MCF 10A (cell line): Measurements from ENCODE around the gene TMEM245. TPM values are rescaled to one million over a fixed set of nuclear protein-coding genes. Genes with fewer than 3 reads are reported as not detected.

Experiments used
- BruUV-seq: library from RNA; stranded (reverse); fragments of 400-500 nt; replicated peaks from 2 replicates; lab custom pipeline; 2021; lab: Mats Ljungman, UMichigan
- CTCF ChIA-PET: fragments of 300-600 bp; sonication (Branson Sonifier 250); formaldehyde crosslinking; extraction: SDS; loops from one replicate; lab custom pipeline; 2021; ENCODE audit warnings: antibody characterized with exemption, inconsistent platforms; lab: Yijun Ruan, JAX
- POLR2A ChIA-PET: fragments of 300-600, 350-650 bp; sonication (Branson Sonifier 250); formaldehyde crosslinking; extraction: SDS; loops from one replicate; lab custom pipeline; 2020; ENCODE audit warnings: antibody characterized with exemption, inconsistent platforms; lab: Yijun Ruan, JAX
- DNase-seq: peaks from one replicate; pipeline ENCODE4 v3.0.0-alpha.2; 2018; ENCODE audit not compliant: unreplicated experiment
- H3K27ac Mint-ChIP-seq: one replicate; pipeline ENCODE4 v1.8.0; 2022; ENCODE audit warnings: mild to moderate bottlenecking, low read depth, mixed read lengths; ENCODE audit not compliant: unreplicated experiment
- H3K27me3 Mint-ChIP-seq: one replicate; pipeline ENCODE4 v1.8.0; 2022; ENCODE audit warnings: mixed read lengths; ENCODE audit not compliant: insufficient read depth, unreplicated experiment
- H3K36me3 Mint-ChIP-seq: one replicate; pipeline ENCODE4 v1.8.0; 2022; ENCODE audit warnings: mild to moderate bottlenecking, moderate library complexity, mixed read lengths; ENCODE audit not compliant: insufficient read depth, unreplicated experiment
- H3K4me1 Mint-ChIP-seq: one replicate; pipeline ENCODE4 v1.8.0; 2022; ENCODE audit warnings: mixed read lengths; ENCODE audit not compliant: insufficient read depth, unreplicated experiment
- H3K4me3 Mint-ChIP-seq: one replicate; pipeline ENCODE4 v1.8.0; 2022; ENCODE audit warnings: mild to moderate bottlenecking, moderate library complexity, mixed read lengths; ENCODE audit not compliant: unreplicated experiment
- H3K9me3 Mint-ChIP-seq: one replicate; pipeline ENCODE4 v1.8.0; 2022; ENCODE audit warnings: mixed read lengths; ENCODE audit not compliant: unreplicated experiment
- intact Hi-C: fragments of 100-400 bp; cut with micrococcal nuclease; formaldehyde crosslinking; loops from 2 replicates; pipeline ENCODE4 v1.14.1; 2022
- total RNA-seq: library from RNA; stranded (reverse); gene quantifications from 2 replicates; pipeline ENCODE4 v1.2.3, GENCODE V29; 2022
- TF ChIP-seq, protein P1 (sequence below): fragments of 200-600 bp; IDR thresholded peaks from one replicate; pipeline ENCODE4 v1.8.0; 2022; ENCODE audit warnings: antibody characterized with exemption, mild to moderate bottlenecking; ENCODE audit not compliant: unreplicated experiment

Gene TMEM245
- total RNA-seq, 1 experiment from 2014 or later: 35.0 TPM

DNA sequence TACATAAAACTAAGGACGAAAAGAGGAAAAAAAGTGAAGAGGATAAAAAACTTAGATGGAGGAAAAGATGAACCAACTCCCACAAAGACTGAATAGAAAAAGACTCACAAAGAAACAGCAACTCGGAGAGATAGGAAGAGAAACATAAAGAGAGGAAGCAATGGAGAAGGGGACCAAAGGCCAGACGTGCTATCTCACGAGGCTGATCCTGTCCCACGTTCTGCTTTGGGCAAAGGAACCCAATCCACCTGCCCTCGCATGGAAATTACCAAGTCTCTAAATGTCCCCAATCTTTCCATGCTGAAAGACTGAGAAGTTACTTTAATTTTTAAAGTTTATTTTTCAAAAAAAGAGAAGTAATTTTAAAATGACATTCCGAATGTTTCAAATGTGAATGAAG, 36.6 kb downstream of the TMEM245 start:
- BruUV-seq: no TSS peak
- H3K36me3 Mint-ChIP-seq: peaks cover 58% of the 10 kb centered on the region
- peaks cover 16% of the 10 kb centered on the region for H3K4me1 Mint-ChIP-seq
- no peaks in the 10 kb centered on the region for H3K27me3 Mint-ChIP-seq
- ChIA-PET POLR2A (no interaction called here), CTCF (no interaction called here)
- TF ChIP-seq, protein P1, sequence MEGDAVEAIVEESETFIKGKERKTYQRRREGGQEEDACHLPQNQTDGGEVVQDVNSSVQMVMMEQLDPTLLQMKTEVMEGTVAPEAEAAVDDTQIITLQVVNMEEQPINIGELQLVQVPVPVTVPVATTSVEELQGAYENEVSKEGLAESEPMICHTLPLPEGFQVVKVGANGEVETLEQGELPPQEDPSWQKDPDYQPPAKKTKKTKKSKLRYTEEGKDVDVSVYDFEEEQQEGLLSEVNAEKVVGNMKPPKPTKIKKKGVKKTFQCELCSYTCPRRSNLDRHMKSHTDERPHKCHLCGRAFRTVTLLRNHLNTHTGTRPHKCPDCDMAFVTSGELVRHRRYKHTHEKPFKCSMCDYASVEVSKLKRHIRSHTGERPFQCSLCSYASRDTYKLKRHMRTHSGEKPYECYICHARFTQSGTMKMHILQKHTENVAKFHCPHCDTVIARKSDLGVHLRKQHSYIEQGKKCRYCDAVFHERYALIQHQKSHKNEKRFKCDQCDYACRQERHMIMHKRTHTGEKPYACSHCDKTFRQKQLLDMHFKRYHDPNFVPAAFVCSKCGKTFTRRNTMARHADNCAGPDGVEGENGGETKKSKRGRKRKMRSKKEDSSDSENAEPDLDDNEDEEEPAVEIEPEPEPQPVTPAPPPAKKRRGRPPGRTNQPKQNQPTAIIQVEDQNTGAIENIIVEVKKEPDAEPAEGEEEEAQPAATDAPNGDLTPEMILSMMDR: no peak
- H3K4me3 Mint-ChIP-seq: no peak overlapping the region
- H3K9me3 Mint-ChIP-seq: no peaks in the 10 kb centered on the region
- no peak overlapping the region for H3K27ac Mint-ChIP-seq
- DNase-seq: no peak
- intact Hi-C loops: no loop called here

DNA sequence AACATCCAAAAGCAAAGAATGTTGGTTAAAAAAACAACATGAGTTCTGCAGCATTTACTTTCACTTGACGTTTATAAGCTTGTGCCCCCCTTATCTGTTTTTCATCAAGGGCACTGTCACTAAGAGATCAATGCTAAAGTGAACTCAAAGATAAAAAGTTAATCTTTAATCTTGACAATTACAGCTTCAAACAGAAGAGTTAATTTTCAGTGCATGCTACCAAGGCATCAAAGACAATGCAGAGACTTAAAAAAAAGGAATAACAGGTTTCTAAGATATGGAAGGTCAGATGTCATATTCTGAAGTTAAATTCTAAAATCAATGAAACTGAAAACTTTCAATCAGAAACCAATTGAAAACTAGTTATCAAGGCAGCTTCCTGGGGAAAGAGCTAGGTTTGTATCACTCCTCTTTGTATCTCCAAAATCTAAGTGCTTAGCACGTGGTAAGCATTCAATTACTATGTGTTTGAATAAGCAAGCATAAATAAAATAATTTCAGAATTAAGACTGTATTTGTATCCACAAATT, 37.6 kb downstream of the TMEM245 start:
- Mint-ChIP-seq H3K36me3 (peaks cover 54% of the 10 kb centered on the region), H3K27ac (no peak overlapping the region), H3K4me1 (peaks cover 16% of the 10 kb centered on the region), H3K9me3 (no peaks in the 10 kb centered on the region), H3K4me3 (no peak overlapping the region), H3K27me3 (no peaks in the 10 kb centered on the region)
- intact Hi-C loops: no loop called here
- DNase-seq: no peak
- TF ChIP-seq, protein P1: no peak
- POLR2A ChIA-PET: interaction anchor here (1.1 to 1.2 kb wide), 2 partner anchors 37 to 154 kb away, joined by 3 to 6 read pairs; no protein-coding TSS in a partner anchor
- CTCF ChIA-PET: interaction anchor here (0.5 to 1.2 kb wide), 2 partner anchors 15 to 63 kb away, joined by 3 to 4 read pairs; no protein-coding TSS in a partner anchor
- no TSS peak for BruUV-seq

DNA sequence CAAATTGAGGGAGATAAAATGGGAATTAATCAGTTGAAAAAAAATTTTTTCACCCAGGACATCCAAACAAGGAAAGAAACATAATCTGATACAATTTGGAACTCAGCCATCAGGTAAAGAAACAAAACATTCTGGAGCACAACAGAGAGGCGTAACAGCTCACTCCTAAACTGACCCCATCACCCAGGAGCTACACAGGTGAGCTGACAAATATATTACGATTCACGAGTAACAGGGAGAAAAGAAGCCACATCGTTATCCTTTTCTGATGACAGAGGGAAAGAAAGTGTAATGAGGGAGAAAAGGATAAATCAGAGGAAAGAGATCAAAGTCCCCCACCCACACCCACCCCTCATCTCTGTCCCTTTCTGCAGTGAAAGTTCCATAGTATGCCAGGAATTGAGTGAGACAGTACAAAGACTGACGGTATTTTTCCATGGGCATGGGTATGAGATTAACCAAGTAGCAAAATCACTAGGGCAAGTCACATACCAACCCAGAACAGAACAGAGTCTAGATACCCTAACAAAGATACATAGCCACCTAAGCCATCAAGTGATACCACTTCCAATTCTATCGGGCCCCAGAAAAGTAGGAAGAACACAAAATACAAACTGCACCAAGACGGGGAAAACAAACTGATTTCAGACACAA, 45.4 kb downstream of the TMEM245 start:
- H3K4me3 Mint-ChIP-seq: no peak overlapping the region
- TF ChIP-seq, protein P1: no peak
- H3K27ac Mint-ChIP-seq: no peak overlapping the region
- no peaks in the 10 kb centered on the region for H3K27me3 Mint-ChIP-seq
- intact Hi-C loops: no loop called here
- no peaks in the 10 kb centered on the region for H3K9me3 Mint-ChIP-seq
- ChIA-PET POLR2A (no interaction called here), CTCF (no interaction called here)
- no TSS peak for BruUV-seq
- DNase-seq: no peak
- H3K4me1 Mint-ChIP-seq: peaks cover 1% of the 10 kb centered on the region
- H3K36me3 Mint-ChIP-seq: peaks cover 40% of the 10 kb centered on the region

DNA sequence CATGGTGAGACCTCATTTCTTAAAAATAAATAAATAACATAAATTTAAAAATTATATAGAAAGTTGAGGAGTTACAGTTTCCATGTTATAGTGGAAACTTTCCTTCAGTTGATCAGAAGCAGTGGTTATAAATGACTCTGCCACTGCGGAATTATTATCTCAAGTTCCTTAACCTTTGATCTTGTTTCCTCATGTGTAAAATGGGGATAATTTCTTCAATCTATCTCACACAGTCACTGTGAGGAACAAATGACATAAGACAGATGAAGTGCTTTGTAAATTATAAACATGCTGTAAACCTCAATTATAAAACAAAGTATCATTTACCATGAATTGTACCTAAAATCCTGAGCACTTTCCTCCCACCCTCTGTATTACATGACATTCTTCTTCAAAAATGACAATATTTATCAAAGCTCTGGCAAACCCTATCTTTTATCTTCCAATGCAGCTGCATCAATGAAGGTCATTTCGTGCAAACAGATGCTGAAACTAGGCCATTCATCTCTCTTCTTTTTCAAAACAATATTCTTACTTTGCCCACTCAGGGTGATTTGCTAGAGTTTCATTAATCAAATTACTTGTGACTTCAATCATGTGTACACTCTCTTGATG, 46.8 kb downstream of the TMEM245 start:
- H3K9me3 Mint-ChIP-seq: no peaks in the 10 kb centered on the region
- H3K27ac Mint-ChIP-seq: no peak overlapping the region
- intact Hi-C loops: no loop called here
- H3K36me3 Mint-ChIP-seq: peaks cover 25% of the 10 kb centered on the region
- TF ChIP-seq, protein P1: no peak
- BruUV-seq: no TSS peak
- no peak for DNase-seq
- H3K4me3 Mint-ChIP-seq: no peak overlapping the region
- no peaks in the 10 kb centered on the region for H3K4me1 Mint-ChIP-seq
- ChIA-PET CTCF (no interaction called here), POLR2A (interaction anchor here (1.1 kb wide), 2 partner anchors 8 to 47 kb away, joined by 4 read pairs; partner anchors contain the start of gene TMEM245)
- no peaks in the 10 kb centered on the region for H3K27me3 Mint-ChIP-seq
